H1 (cell line): ENCODE data around the gene SUPT4H1. TPM values are rescaled to one million over a fixed set of nuclear protein-coding genes. Genes with fewer than 3 reads are reported as not detected.

ENCODE experiments used
- ASH2L ChIP-seq: fragments of 200-600, 300-600 bp; sonication (generic); IDR thresholded peaks from one replicate; pipeline ENCODE4 v1.7.1; 2017; ENCODE audit warnings: low read length
- CREB1 ChIP-seq: IDR thresholded peaks from 2 replicates; pipeline ENCODE4 v1.6.1; 2012; ENCODE audit warnings: inconsistent platforms
- CTBP2 ChIP-seq: IDR thresholded peaks from 2 replicates; pipeline ENCODE4 v1.7.0; 2011; ENCODE audit warnings: borderline replicate concordance, mild to moderate bottlenecking, moderate library complexity, mixed read lengths, low read length; ENCODE audit not compliant: insufficient read depth, insufficient read length
- GABPA ChIP-seq: IDR thresholded peaks from 2 replicates; pipeline ENCODE4 v1.6.1; 2011; ENCODE audit warnings: mild to moderate bottlenecking, low read length, moderate library complexity, borderline replicate concordance; ENCODE audit not compliant: insufficient read depth
- KDM5A ChIP-seq: fragments of 200-600 bp; IDR thresholded peaks from 2 replicates; pipeline ENCODE4 v1.7.1; 2012; ENCODE audit warnings: mild to moderate bottlenecking, low read length, inconsistent platforms, mixed read lengths
- SP1 ChIP-seq: IDR thresholded peaks from 2 replicates; pipeline ENCODE4 v1.6.1; 2011; ENCODE audit warnings: low read depth, low read length
- polyA plus RNA-seq, 7 experiments: library from polyadenylated mRNA; depleted of rRNA in 3 of 7; stranded (reverse) in 5 of 7; unstranded in 2 of 7; fragments of >200 nt in 5 of 7; fragments of 200-250 nt in 2 of 7; gene quantifications; 1 replicate in 5 of 7; 2 replicates in 1 of 7; 4 replicates in 1 of 7; pipeline versions ENCODE4 v1.2.1 to v1.2.3, GENCODE V29; 2011 to 2013; ENCODE audit warnings: missing spikeins in 2 of 7, mixed read lengths in 2 of 7
- total RNA-seq: library from RNA; stranded (reverse); fragmentation: NEBNext Ultra II Directional; extraction: Animal tissue kit (Norgen Biotek cat#: 25700); gene quantifications from 2 replicates; pipeline ENCODE4 v1.2.1, GENCODE V29; 2021

The SUPT4H1 gene
- total and polyA plus RNA-seq, 2 of the 8 experiments (the other 6 are each of a cell fraction or from before 2014, with no cell fraction given) = 112 to 143 TPM

DNA sequence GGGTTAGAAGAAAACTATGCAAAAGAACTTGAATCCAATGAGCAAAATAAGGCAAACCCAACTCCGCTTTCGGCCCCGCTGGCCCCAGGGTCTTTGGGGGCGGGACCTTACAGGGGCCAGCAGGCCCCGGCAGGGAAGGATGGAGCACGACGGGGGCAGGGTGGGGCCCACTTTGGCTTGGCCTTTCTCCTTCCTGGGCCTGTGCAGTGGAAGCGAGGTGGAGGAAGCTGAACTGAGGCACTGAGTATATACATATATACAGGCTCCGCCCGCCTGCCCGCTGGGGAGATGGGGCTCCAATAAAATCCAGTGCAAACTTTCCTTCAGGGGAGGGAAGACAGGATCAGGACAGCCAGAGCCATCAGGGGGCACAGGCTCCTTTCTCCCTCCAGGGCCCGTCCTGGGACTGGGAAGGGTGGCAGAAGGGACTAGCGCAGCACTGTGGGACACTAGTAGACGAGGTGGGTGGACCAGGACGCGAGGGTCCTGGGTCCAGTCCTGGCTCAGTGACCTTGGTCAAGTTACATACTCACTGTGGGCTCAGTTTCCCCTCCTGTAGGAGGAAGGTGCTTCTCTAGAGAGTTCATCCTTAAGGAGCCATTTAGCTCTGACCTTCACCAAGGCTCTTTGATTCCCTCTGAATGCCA lies 50.4 kb downstream of the SUPT4H1 start (continued):
- TF ChIP-seq CTBP2 = no peak
- TF ChIP-seq SP1 = no peak
- TF ChIP-seq CREB1 = no peak
- no peak for TF ChIP-seq KDM5A
- no peak for TF ChIP-seq GABPA
- TF ChIP-seq ASH2L = no peak
